Activated naive CD4-positive, alpha-beta T cell treated with anti-CD3 and anti-CD28 coated beads, Interleukin-2, amount 50 U/mL, for 24 hours (primary cell): ENCODE measurements around the gene GYS1.
A peak's percentile ranks its signal among the peaks of the same experiment; 100 is the strongest.

ENCODE experiments used
- H3K27ac Mint-ChIP-seq: one replicate; pipeline ENCODE4 v1.8.0; 2021; ENCODE audit warnings: mild to moderate bottlenecking, mixed read lengths
- H3K27me3 Mint-ChIP-seq: one replicate; pipeline ENCODE4 v1.8.0; 2021; ENCODE audit warnings: mixed read lengths
- H3K36me3 Mint-ChIP-seq: one replicate; pipeline ENCODE4 v1.8.0; 2021; ENCODE audit warnings: mixed read lengths
- H3K4me1 Mint-ChIP-seq: one replicate; pipeline ENCODE4 v1.8.0; 2021; ENCODE audit warnings: mixed read lengths
- H3K4me3 Mint-ChIP-seq: one replicate; pipeline ENCODE4 v1.8.0; 2021; ENCODE audit warnings: mild to moderate bottlenecking, mixed read lengths
- H3K9me3 Mint-ChIP-seq: one replicate; pipeline ENCODE4 v1.8.0; 2021; ENCODE audit warnings: mixed read lengths

The GYS1 gene

GRCh38 chr19:48964205-48965039 is 28.7 kb downstream of the GYS1 start:
- Mint-ChIP-seq H3K9me3 (no peaks in the 10 kb centered on the region), H3K27ac (peak overlapping the region; percentile 99), H3K4me1 (peaks cover 59% of the 10 kb centered on the region), H3K27me3 (no peaks in the 10 kb centered on the region), H3K36me3 (peaks cover 13% of the 10 kb centered on the region), H3K4me3 (peak overlapping the region; percentile 95)

- Mint-ChIP-seq H3K4me3 (peak overlapping the region; percentile 95), H3K27ac (peak overlapping the region; percentile 99), H3K27me3 (no peaks in the 10 kb centered on the region), H3K36me3 (peaks cover 13% of the 10 kb centered on the region), H3K9me3 (no peaks in the 10 kb centered on the region), H3K4me1 (peaks cover 63% of the 10 kb centered on the region)
Measured at GRCh38 chr19:48963371-48964204, 29.5 kb downstream of the GYS1 start.

DNA sequence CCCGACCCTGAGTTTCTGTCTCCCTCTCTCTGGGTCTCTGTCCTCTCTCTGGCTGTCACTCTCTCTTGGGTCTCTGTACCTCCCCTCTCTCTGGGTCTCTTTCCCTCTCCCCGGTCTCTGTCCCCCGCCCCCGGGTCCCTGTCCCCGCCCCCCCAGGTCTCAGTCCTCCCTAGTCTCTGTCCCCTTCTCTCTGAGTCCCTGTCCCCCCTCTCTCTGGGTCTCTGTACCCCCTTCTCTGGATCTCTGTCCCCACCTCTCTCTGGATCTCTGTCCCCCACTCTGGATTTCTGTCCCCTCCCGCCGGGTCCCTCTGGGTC is 30.3 kb downstream of the GYS1 start:
- Mint-ChIP-seq H3K4me1 (peaks cover 64% of the 10 kb centered on the region), H3K27me3 (no peaks in the 10 kb centered on the region), H3K4me3 (peak overlapping the region; percentile 43), H3K27ac (peak overlapping the region; percentile 68), H3K36me3 (peaks cover 11% of the 10 kb centered on the region), H3K9me3 (no peaks in the 10 kb centered on the region)

- peak overlapping the region; percentile 72 for H3K27ac Mint-ChIP-seq
- no peaks in the 10 kb centered on the region for H3K27me3 Mint-ChIP-seq
- peak overlapping the region; percentile 60 for H3K4me3 Mint-ChIP-seq
- H3K36me3 Mint-ChIP-seq = peaks cover 11% of the 10 kb centered on the region
- peaks cover 68% of the 10 kb centered on the region for H3K4me1 Mint-ChIP-seq
- no peaks in the 10 kb centered on the region for H3K9me3 Mint-ChIP-seq
Measured at GRCh38 chr19:48962029-48962848, 30.9 kb downstream of the GYS1 start.

DNA sequence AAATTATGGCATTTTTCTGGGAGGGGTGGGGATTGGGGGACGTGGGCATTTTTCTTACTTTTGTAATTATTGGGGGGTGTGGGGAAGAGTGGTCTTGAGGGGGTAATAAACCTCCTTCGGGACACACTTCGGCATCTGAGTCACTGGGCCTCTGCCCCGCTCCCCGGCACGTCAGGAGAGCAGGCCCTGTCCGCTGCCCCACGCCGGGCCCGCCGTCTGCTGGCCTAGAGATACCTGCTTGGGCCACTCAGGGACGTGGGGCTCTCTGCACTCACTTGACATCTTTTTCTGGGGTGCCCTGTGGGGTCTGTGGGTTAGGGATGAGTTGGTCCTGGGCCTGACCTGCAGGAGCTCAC is 31.5 kb downstream of the GYS1 start:
- no peaks in the 10 kb centered on the region for H3K27me3 Mint-ChIP-seq
- H3K9me3 Mint-ChIP-seq = no peaks in the 10 kb centered on the region
- H3K36me3 Mint-ChIP-seq = peaks cover 11% of the 10 kb centered on the region
- H3K4me1 Mint-ChIP-seq = peaks cover 70% of the 10 kb centered on the region
- peak overlapping the region; percentile 60 for H3K4me3 Mint-ChIP-seq
- peak overlapping the region; percentile 72 for H3K27ac Mint-ChIP-seq

DNA sequence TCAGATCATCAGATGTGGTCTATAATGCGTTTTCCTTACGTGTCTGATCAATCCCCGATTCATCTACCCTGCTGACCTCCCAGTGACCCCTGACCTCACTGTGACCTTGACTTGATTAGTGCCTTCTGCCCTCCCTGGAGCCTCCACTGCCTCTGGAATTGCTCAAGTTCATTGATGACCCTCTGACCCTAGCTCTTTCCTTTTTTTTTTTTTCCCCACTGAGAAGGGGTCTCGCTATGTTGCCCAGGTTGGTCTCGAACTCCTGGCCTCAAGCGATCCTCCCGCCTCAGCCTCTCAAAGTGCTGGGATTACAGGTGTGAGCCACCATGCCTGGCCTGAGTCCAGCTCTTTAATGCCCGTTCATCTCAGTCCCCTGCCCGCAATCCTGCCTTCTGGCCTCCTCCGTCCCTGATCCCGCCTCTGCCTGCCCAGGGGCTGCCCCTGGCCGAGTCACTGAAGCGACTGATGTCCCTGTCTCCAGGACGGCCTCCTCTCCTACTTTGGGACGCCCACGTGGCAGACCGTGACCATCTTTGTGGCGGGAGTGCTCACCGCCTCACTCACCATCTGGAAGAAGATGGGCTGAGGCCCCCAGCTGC is 32.0 kb downstream of the GYS1 start:
- Mint-ChIP-seq H3K36me3 (peaks cover 9% of the 10 kb centered on the region), H3K27ac (peak overlapping the region; percentile 41), H3K27me3 (no peaks in the 10 kb centered on the region), H3K4me1 (peaks cover 69% of the 10 kb centered on the region), H3K9me3 (no peaks in the 10 kb centered on the region), H3K4me3 (no peak overlapping the region)

DNA sequence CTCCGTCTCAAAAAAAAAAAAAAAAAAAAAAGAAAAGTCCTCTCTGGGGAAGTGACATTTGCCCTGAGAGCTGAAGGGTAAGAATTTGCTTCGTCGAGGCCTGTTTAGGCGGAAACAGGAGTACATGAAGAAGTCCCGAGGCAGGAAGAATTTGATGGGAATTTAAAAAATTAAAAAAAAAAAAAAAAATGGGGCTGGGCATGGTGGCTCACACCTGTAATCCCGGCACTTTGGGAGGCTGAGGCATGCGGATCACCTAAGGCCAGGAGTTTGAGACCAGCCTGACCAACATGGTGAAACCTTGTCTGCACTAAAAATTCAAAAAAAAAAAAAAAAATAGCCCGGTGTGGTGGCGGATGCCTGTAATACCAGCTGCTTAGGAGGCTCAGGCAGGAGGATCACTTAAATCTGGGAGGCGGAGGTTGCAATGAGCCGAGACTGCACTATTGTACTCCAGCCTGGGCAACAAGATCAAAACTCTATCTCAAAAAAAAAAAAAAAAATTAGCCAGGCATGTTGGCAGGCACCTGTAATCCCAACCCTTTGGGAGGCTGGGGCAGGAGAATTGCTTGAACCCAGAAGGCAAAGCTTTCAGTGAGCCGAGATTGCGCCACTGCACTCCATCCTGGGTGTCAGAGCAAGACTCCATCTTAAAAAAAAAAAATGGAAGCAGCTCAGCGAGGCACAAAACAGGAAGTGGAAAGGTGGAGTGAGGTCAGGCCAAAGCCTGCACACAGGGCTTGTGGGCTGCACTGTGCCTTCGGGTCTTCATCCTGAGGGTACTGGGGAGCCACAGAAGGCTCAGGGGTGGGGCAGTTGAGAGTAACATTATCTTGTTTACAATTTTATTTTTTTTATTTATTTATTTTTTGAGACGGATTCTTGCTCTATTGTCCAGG is 33.5 kb downstream of the GYS1 start:
- H3K36me3 Mint-ChIP-seq = peaks cover 6% of the 10 kb centered on the region
- H3K4me1 Mint-ChIP-seq = peaks cover 64% of the 10 kb centered on the region
- H3K27me3 Mint-ChIP-seq = no peaks in the 10 kb centered on the region
- no peak overlapping the region for H3K27ac Mint-ChIP-seq
- no peaks in the 10 kb centered on the region for H3K9me3 Mint-ChIP-seq
- no peak overlapping the region for H3K4me3 Mint-ChIP-seq

DNA sequence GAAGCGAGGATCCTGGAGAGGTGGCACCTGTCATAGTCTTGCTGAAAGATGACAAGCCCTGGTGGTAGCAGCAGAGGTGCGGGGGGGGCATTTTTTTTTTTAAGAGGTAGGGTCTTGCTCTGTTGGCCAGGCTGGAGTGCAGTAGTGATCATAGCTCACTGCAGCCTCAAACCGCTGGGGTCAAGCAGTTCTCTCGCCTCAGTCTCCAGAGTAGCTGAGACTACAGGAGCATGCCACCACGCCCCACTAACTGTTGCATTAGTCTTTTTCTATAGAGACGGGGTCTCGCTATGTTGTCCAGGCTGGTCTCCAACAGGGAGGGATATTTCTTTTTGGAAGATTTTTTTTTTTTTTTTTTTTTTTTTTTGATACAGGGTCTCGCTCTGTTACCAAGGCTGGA is 35.1 kb downstream of the GYS1 start:
- Mint-ChIP-seq H3K4me1 (peaks cover 52% of the 10 kb centered on the region), H3K36me3 (peaks cover 7% of the 10 kb centered on the region), H3K9me3 (no peaks in the 10 kb centered on the region), H3K27ac (no peak overlapping the region), H3K4me3 (no peak overlapping the region), H3K27me3 (no peaks in the 10 kb centered on the region)

DNA sequence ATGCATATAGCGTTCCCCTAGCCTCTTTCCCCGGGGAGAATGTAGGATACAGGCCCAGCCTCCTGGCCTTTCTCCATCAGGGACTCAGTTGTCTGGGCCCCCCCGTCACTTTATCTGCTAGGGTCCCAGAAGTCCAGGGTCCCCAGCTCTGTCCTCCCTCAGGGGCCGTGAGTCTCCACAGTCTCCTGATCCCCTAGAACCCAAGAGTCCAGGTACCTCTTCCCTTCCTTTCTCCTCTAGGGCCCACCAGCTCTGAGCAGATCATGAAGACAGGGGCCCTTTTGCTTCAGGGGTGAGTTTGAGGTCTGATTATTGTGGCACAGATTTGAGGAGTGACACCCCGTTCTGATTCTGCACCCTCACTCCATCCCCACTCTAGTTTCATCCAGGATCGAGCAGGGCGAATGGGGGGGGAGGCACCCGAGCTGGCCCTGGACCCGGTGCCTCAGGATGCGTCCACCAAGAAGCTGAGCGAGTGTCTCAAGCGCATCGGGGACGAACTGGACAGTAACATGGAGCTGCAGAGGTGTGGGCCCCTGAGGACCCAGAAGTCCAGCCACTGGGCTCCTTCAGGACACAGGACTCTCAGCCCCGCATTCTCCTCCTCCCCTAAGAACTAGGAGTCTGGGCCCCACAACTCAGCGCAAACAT is 37.7 kb downstream of the GYS1 start:
- Mint-ChIP-seq H3K36me3 (peaks cover 5% of the 10 kb centered on the region), H3K27me3 (no peaks in the 10 kb centered on the region), H3K9me3 (no peaks in the 10 kb centered on the region), H3K4me1 (peaks cover 32% of the 10 kb centered on the region), H3K27ac (peak overlapping the region; percentile 86), H3K4me3 (peak overlapping the region; percentile 92)

GRCh38 chr19:48954595-48955307 is 38.4 kb downstream of the GYS1 start, which contains the start of gene BAX:
Gene BAX, plus strand, starts transcription at chr19:48954875. Its CDS starts 54 bp downstream, at chr19:48954929.
- Mint-ChIP-seq H3K4me1 (peaks cover 32% of the 10 kb centered on the region), H3K36me3 (peaks cover 5% of the 10 kb centered on the region), H3K27me3 (no peaks in the 10 kb centered on the region), H3K27ac (peak within 1 kb of the TSS; percentile 97), H3K9me3 (no peaks in the 10 kb centered on the region), H3K4me3 (peak within 1 kb of the TSS; percentile 95)

DNA sequence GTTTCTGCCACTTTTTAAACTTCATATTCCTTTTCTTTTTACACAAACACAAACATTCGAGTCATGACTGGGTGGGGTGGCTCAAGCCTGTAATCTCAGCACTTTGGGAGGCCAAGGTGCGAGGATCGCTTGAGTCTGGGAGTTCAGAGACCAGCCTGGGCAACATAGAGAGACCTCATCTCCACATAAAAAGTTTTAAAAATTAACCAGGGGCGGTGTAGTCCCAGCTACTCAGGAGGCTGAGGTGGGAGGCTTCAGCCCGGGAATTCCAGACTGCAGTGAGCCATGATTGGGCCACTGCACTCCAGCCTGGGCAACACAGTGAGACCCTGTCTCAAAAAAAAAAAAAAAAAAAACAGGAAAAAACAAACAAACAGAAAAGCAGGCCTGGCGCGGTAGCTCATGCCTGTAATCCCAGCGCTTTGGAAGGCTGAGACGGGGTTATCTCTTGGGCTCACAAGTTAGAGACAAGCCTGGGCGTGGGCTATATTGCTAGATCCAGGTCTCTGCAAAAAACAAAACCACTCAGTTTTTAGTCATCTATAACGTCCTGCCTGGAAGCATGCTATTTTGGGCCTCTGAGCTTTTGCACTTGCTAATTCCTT is 39.0 kb downstream of the GYS1 start:
- H3K27ac Mint-ChIP-seq = peak overlapping the region; percentile 97
- no peaks in the 10 kb centered on the region for H3K27me3 Mint-ChIP-seq
- H3K4me3 Mint-ChIP-seq = peak overlapping the region; percentile 95
- H3K4me1 Mint-ChIP-seq = peaks cover 32% of the 10 kb centered on the region
- H3K9me3 Mint-ChIP-seq = no peaks in the 10 kb centered on the region
- peaks cover 5% of the 10 kb centered on the region for H3K36me3 Mint-ChIP-seq

GRCh38 chr19:48953141-48953540 is 40.0 kb downstream of the GYS1 start:
- Mint-ChIP-seq H3K36me3 (peaks cover 5% of the 10 kb centered on the region), H3K27ac (no peak overlapping the region), H3K27me3 (no peaks in the 10 kb centered on the region), H3K4me1 (peaks cover 27% of the 10 kb centered on the region), H3K4me3 (no peak overlapping the region), H3K9me3 (no peaks in the 10 kb centered on the region)

DNA sequence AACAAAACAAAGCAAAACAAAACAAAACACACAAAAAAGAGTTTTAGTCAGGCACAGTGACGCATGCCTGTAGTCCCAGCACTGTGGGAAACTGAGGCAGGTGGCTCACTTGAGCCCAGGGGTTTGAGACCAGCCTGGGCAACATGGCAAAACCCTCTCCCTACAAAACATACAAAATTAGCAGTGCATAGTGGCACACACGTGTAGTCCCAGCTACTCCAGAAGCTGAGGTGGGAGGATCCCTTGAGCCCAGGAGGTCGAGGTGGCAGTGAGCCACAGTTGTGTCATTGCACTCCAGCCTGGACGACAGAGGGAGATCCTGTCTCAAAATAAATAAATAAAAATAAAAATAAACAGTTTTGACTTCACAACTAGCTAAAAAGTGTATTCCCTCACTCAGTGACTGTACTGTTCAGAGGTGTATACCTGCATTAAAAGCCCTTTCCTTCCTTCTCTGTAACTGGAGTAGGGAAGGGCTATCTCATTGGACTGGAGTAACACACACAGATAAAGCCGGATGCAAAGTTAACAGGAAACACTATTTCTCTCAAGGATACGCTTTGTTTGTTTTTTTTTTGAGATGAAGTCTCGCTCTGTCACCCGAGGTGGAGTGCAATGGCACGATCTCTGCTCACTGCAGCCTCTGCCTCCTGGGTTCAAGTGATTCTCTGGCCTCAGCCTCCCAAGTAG is 42.1 kb downstream of the GYS1 start:
- H3K4me3 Mint-ChIP-seq = no peak overlapping the region
- no peaks in the 10 kb centered on the region for H3K9me3 Mint-ChIP-seq
- H3K4me1 Mint-ChIP-seq = peaks cover 12% of the 10 kb centered on the region
- H3K27me3 Mint-ChIP-seq = no peaks in the 10 kb centered on the region
- H3K27ac Mint-ChIP-seq = no peak overlapping the region
- peaks cover 1% of the 10 kb centered on the region for H3K36me3 Mint-ChIP-seq
